IMR-90 (cell line): Measurements from ENCODE around the gene FSTL5. TPM values are rescaled to one million over a fixed set of nuclear protein-coding genes. Genes with fewer than 3 reads are reported as not detected.

Experiments
- ATAC-seq: fragments of 200-7000 bp; cut with Tn5 transposase; 2 replicates; pipeline ENCODE4 v1.9.1; 2020; ENCODE audit warnings: low read depth, mild to moderate bottlenecking, moderate library complexity
- BruUV-seq: library from RNA; stranded (reverse); fragments of 400-500 nt; replicated peaks from 2 replicates; lab custom pipeline; 2021; lab: Mats Ljungman, UMichigan
- CTCF ChIA-PET: fragments of 300-600 bp; formaldehyde crosslinking; extraction: SDS; loops from one replicate; lab custom pipeline; 2021; ENCODE audit warnings: antibody characterized with exemption; lab: Yijun Ruan, JAX
- POLR2A ChIA-PET: fragments of 300-600 bp; sonication (Branson Sonifier 250); formaldehyde crosslinking; loops from one replicate; lab custom pipeline; 2022; ENCODE audit warnings: antibody characterized with exemption; ENCODE audit not compliant: unreplicated experiment; lab: Charles Lee
- DNase-seq: peaks from one replicate; pipeline ENCODE4 v3.0.0; 2013
- H2AFZ ChIP-seq: replicated peaks from 2 replicates; pipeline ENCODE3; 2013; ENCODE audit warnings: low read length, mild to moderate bottlenecking; ENCODE audit not compliant: poor library complexity
- H2AK5ac ChIP-seq: 2 replicates; pipeline ENCODE4 v1.6.1; 2013; ENCODE audit warnings: low read depth, low read length, inconsistent platforms
- H2AK9ac ChIP-seq: replicated peaks from 2 replicates; pipeline ENCODE3; 2013; ENCODE audit warnings: mild to moderate bottlenecking, low read depth, low read length, moderate library complexity; ENCODE audit not compliant: poor library complexity
- H2BK120ac ChIP-seq: 2 replicates; pipeline ENCODE4 v1.6.1; 2013; ENCODE audit warnings: low read depth, low read length, inconsistent platforms
- H2BK15ac ChIP-seq: 3 replicates; pipeline ENCODE4 v1.6.1; 2013; ENCODE audit warnings: low read depth, low read length, inconsistent platforms
- H2BK20ac ChIP-seq: 2 replicates; pipeline ENCODE4 v1.6.1; 2013; ENCODE audit warnings: low read depth, mild to moderate bottlenecking, inconsistent platforms, low read length, moderate library complexity
- H2BK5ac ChIP-seq: 2 replicates; pipeline ENCODE4 v1.6.1; 2013; ENCODE audit warnings: mild to moderate bottlenecking, low read depth, low read length, inconsistent platforms; ENCODE audit not compliant: poor library complexity, severe bottlenecking
- H3K14ac ChIP-seq: replicated peaks from 2 replicates; pipeline ENCODE4 v1.6.1; 2013; ENCODE audit warnings: low read depth, low read length, inconsistent platforms
- H3K18ac ChIP-seq: 2 replicates; pipeline ENCODE4 v1.6.1; 2013; ENCODE audit warnings: low read depth, low read length, control low read depth
- H3K23ac ChIP-seq: 2 replicates; pipeline ENCODE4 v1.6.1; 2013; ENCODE audit warnings: low read depth, low read length, inconsistent platforms
- H3K27ac ChIP-seq: 2 replicates; pipeline ENCODE4 v1.5.1; 2013; ENCODE audit warnings: mild to moderate bottlenecking, control low read depth, low read length; ENCODE audit not compliant: insufficient read depth
- H3K27me3 ChIP-seq: 2 replicates; pipeline ENCODE4 v1.6.1; 2013; ENCODE audit warnings: low read length; ENCODE audit not compliant: control insufficient read depth, insufficient read depth
- H3K36me3 ChIP-seq: 2 replicates; pipeline ENCODE4 v1.6.1; 2013; ENCODE audit warnings: low read length, mixed read lengths; ENCODE audit not compliant: control insufficient read depth, insufficient read depth
- H3K4ac ChIP-seq: 2 replicates; pipeline ENCODE4 v1.6.1; 2013; ENCODE audit warnings: low read depth, low read length, inconsistent platforms
- H3K4me1 ChIP-seq: 2 replicates; pipeline ENCODE4 v1.6.1; 2013; ENCODE audit warnings: low read length, mixed read lengths; ENCODE audit not compliant: control insufficient read depth, insufficient read depth
- H3K4me2 ChIP-seq: 2 replicates; pipeline ENCODE4 v1.6.1; 2013; ENCODE audit warnings: low read depth, mild to moderate bottlenecking, control low read depth, low read length, moderate library complexity
- H3K4me3 ChIP-seq: 2 replicates; pipeline ENCODE4 v1.5.1; 2013; ENCODE audit warnings: low read depth, mild to moderate bottlenecking, control low read depth, low read length, moderate library complexity; ENCODE audit not compliant: insufficient read depth
- H3K56ac ChIP-seq: 2 replicates; pipeline ENCODE4 v1.6.1; 2013; ENCODE audit warnings: low read length, inconsistent platforms; ENCODE audit not compliant: insufficient read depth; ENCODE audit errors: extremely low read depth
- H3K79me1 ChIP-seq, 2 experiments: 2 replicates each; pipeline ENCODE4 v1.6.1; 2013; ENCODE audit warnings: low read length in 2 of 2, inconsistent platforms in 1 of 2, low read depth in 1 of 2
- H3K9ac ChIP-seq: 2 replicates; pipeline ENCODE4 v1.6.1; 2013; ENCODE audit warnings: low read depth, low read length, control low read depth
- H3K9me1 ChIP-seq: 2 replicates; pipeline ENCODE4 v1.6.1; 2013; ENCODE audit warnings: low read length, inconsistent platforms; ENCODE audit not compliant: insufficient read depth
- H3K9me3 ChIP-seq: 2 replicates; pipeline ENCODE4 v1.6.1; 2013; ENCODE audit warnings: low read length; ENCODE audit not compliant: control insufficient read depth, insufficient read depth
- H4K20me1 ChIP-seq: 2 replicates; pipeline ENCODE4 v1.6.1; 2013; ENCODE audit warnings: low read length, inconsistent platforms; ENCODE audit not compliant: insufficient read depth
- H4K5ac ChIP-seq: 2 replicates; pipeline ENCODE4 v1.6.1; 2013; ENCODE audit warnings: mild to moderate bottlenecking, low read depth, low read length, control low read depth
- H4K8ac ChIP-seq, 2 experiments: 2 replicates each; pipeline ENCODE4 v1.6.1; 2013; ENCODE audit warnings: low read depth in 2 of 2, low read length in 2 of 2, control low read depth in 1 of 2, inconsistent platforms in 1 of 2
- H4K91ac ChIP-seq: 2 replicates; pipeline ENCODE4 v1.6.1; 2013; ENCODE audit warnings: low read depth, low read length, inconsistent platforms; ENCODE audit not compliant: insufficient read depth
- MAFK ChIP-seq: IDR thresholded peaks from 2 replicates; pipeline ENCODE4 v1.6.1; 2012; ENCODE audit warnings: low read depth, low read length, improper control_type of control experiment
- RCOR1 ChIP-seq: IDR thresholded peaks from 2 replicates; pipeline ENCODE4 v1.6.1; 2012; ENCODE audit warnings: mild to moderate bottlenecking, low read length, improper control_type of control experiment; ENCODE audit not compliant: insufficient replicate concordance
- RFX5 ChIP-seq: IDR thresholded peaks from 2 replicates; pipeline ENCODE4 v1.8.0; 2012; ENCODE audit warnings: low read depth, mild to moderate bottlenecking, low read length, moderate library complexity
- dilution Hi-C: fragments of 300-500 bp; cut with HindIII; formaldehyde crosslinking; loops from one replicate; pipeline ENCODE4 v1.14.3; 2018; ENCODE audit warnings: low sequenced_read_pairs; ENCODE audit not compliant: unreplicated experiment
- in situ Hi-C: fragments of 300-500 bp; cut with MboI; formaldehyde crosslinking; loops from 3 replicates; pipeline ENCODE4 v1.14.3; 2019; ENCODE audit warnings: low sequenced_read_pairs, inconsistent platforms, mixed read lengths
- intact Hi-C: fragments of 100-400 bp; cut with micrococcal nuclease; formaldehyde crosslinking; loops from 2 replicates; pipeline ENCODE4 v1.10.0; 2022
- polyA plus RNA-seq, 3 experiments: library from polyadenylated mRNA; depleted of rRNA; stranded (reverse); fragments of >200 nt; gene quantifications; 2 replicates each; pipeline ENCODE4 v1.2.3, GENCODE V29; 2012; ENCODE audit warnings: low replicate concordance in 1 of 3
- total RNA-seq: library from RNA; depleted of rRNA; stranded (reverse); fragments of >200 nt; gene quantifications from 2 replicates; pipeline ENCODE4 v1.2.3, GENCODE V29; 2012
- TF ChIP-seq, protein P1 (sequence below): fragments of 150-350 bp; IDR thresholded peaks from 2 replicates; pipeline ENCODE4 v1.6.1; 2017; ENCODE audit warnings: mild to moderate bottlenecking, antibody characterized with exemption, low read length, low read depth

The FSTL5 gene
- total and polyA plus RNA-seq, 2 of the 4 experiments (the other 2 are of a cell fraction), result under 0.01 TPM; not detected in 1

DNA sequence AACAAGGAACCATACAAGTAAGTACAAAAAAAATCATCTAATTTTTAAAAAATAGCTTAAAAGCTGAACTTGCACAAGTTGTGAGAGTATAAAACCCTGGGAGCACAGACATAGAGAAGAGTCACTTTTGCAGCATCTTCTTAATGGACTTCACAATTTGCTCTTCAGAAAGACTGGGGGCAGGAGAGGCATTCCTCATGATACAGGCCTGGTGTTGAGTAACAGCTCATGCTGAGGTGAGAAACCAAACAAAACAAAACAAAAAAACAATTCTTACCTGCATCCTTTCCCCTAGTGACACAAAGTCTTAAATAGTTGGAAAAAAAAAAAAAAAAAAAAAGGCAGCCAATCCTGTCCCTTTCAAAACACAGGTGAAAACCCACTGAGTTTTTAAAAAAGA is 562.8 kb downstream of the FSTL5 start:
- Histone ChIP-seq H4K91ac (no peak overlapping the region), H3K27me3 (no peaks in the 10 kb centered on the region), H2AK5ac (no peak overlapping the region), H2BK20ac (no peak overlapping the region), H3K4me2 (no peak overlapping the region), H3K18ac (no peak overlapping the region), H4K20me1 (no peaks in the 10 kb centered on the region), H2AK9ac (no peak overlapping the region), H3K23ac (no peak overlapping the region), H2BK15ac (no peak overlapping the region), H2AFZ (no peak overlapping the region), H3K27ac (no peak overlapping the region), H3K79me1 (no peaks in the 10 kb centered on the region), H3K4me3 (no peak overlapping the region), H3K56ac (no peak overlapping the region), H3K14ac (no peak overlapping the region), H3K9ac (no peak overlapping the region), H2BK120ac (no peak overlapping the region), H3K4me1 (no peaks in the 10 kb centered on the region), H3K9me3 (peaks cover 4% of the 10 kb centered on the region), H2BK5ac (no peak overlapping the region), H4K5ac (no peak overlapping the region), H3K4ac (no peak overlapping the region), H3K9me1 (no peaks in the 10 kb centered on the region), H4K8ac (no peak overlapping the region), H3K36me3 (no peaks in the 10 kb centered on the region)
- ATAC-seq (no peak), DNase-seq (no peak)
- CTCF ChIA-PET, result no interaction called here
- TF ChIP-seq RCOR1 (no peak), RFX5 (no peak), MAFK (no peak)
- TF ChIP-seq, protein P1, sequence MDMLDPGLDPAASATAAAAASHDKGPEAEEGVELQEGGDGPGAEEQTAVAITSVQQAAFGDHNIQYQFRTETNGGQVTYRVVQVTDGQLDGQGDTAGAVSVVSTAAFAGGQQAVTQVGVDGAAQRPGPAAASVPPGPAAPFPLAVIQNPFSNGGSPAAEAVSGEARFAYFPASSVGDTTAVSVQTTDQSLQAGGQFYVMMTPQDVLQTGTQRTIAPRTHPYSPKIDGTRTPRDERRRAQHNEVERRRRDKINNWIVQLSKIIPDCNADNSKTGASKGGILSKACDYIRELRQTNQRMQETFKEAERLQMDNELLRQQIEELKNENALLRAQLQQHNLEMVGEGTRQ, result no peak
- dilution Hi-C loops, result no loop called here
- in situ Hi-C loops, result no loop called here
- BruUV-seq, result no TSS peak
- POLR2A ChIA-PET, result interaction anchor here (0.6 kb wide), 1 partner anchor 9 kb away, joined by 3 read pairs; no protein-coding TSS in a partner anchor
- intact Hi-C loops, result no loop called here
